Loucy (cell line): ENCODE data around the gene HOXD4.

Experiments
- EZH2phosphoT487 ChIP-seq: fragments of 200-600 bp; IDR thresholded peaks from 2 replicates; pipeline ENCODE4 v1.6.1; 2018; ENCODE audit warnings: antibody characterized with exemption, mild to moderate bottlenecking, moderate library complexity, borderline replicate concordance
- TF ChIP-seq, protein P1 (sequence below): fragments of 200-600 bp; sonication (generic); conservative IDR thresholded peaks from 2 replicates; pipeline ENCODE4 v1.5.1; 2014; ENCODE audit warnings: mild to moderate bottlenecking, antibody characterized with exemption, low read length

- TF ChIP-seq, protein P1, sequence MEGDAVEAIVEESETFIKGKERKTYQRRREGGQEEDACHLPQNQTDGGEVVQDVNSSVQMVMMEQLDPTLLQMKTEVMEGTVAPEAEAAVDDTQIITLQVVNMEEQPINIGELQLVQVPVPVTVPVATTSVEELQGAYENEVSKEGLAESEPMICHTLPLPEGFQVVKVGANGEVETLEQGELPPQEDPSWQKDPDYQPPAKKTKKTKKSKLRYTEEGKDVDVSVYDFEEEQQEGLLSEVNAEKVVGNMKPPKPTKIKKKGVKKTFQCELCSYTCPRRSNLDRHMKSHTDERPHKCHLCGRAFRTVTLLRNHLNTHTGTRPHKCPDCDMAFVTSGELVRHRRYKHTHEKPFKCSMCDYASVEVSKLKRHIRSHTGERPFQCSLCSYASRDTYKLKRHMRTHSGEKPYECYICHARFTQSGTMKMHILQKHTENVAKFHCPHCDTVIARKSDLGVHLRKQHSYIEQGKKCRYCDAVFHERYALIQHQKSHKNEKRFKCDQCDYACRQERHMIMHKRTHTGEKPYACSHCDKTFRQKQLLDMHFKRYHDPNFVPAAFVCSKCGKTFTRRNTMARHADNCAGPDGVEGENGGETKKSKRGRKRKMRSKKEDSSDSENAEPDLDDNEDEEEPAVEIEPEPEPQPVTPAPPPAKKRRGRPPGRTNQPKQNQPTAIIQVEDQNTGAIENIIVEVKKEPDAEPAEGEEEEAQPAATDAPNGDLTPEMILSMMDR, result no peak
- no peak for TF ChIP-seq EZH2phosphoT487
Observed at GRCh38 chr2:176160251-176160985, 9.1 kb downstream of the HOXD4 start.
